Urothelium cell line (cell line): ENCODE measurements around the gene EIF2S3B.
"Not testable (repeated sequence)": the region's sequence is repeated elsewhere in the genome, so short reads cannot be mapped to it uniquely, and the experiment has no call there.

ENCODE experiments used
- DNase-seq: peaks from one replicate; pipeline ENCODE4 v3.0.0; 2011; ENCODE audit warnings: low spot score, mixed read lengths
- FAIRE-seq: peaks from 2 replicates; lab custom pipeline; 2011; peaks lifted over from hg19 to GRCh38; lab: Jason Lieb, UNC

The EIF2S3B gene

DNA sequence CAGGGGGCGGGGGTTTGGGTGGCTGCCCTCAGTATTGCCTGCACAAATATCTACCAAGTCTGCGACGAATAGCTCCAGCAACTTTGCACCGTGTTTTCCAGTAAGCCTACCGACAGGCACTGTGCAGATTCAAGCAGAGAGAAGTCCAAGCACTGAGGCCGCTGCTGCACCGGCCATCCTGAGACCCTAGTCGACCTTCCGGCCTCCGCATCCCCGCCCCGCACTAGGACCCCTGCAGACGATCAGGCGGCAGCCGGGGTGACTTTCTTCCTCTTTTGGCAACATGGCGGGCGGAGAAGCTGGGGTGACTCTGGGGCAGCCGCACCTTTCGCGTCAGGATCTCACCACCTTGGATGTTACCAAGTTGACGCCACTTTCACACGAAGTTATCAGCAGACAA, at the start of gene EIF2S3B:
TSS of gene EIF2S3B (plus strand) at position 271 of the 400 bp plus-strand sequence. CDS start at position 284, 13 bp downstream.
- DNase-seq (no peak), FAIRE-seq (no peak)

DNA sequence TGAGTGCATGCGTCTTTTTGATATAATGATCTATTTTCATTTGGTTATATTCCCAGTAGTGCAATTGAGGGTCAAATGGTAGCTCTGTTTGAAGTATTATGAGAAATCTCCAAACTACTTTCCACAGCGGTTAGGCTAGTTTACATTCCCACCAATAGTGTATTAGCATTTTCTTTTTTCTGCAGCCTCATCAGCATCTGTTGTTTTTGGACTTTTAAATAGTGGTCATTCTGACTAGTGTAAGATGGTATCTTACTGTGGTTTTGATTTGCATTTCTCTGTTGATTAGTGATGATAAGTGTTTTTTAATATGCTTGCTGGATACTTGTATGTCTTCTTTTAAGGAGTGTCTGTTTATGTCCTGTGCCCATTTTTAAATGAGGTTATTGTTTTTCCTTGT, 48.8 kb upstream of the EIF2S3B start:
- no peak for DNase-seq
- no peak for FAIRE-seq

DNA sequence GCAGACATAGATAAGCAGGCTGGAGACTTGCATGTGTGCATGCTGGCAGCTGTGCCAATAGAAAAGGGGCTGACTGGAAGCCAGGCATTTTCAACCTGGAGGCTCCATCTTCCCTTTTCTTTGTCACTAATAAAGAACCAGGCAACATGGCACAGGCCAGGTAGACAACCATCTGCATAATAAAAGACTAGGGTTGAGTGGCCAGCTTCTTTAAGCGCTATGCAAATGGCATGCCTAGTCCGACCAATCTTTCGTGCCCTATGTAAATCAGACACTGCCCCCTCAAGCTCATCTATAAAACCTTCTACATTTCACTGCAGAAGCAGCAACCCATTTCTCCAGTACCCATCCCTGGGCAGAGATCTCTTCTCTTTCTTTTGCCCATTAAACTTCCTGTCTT, 47.9 kb upstream of the EIF2S3B start:
- FAIRE-seq = no peak
- no peak for DNase-seq

DNA sequence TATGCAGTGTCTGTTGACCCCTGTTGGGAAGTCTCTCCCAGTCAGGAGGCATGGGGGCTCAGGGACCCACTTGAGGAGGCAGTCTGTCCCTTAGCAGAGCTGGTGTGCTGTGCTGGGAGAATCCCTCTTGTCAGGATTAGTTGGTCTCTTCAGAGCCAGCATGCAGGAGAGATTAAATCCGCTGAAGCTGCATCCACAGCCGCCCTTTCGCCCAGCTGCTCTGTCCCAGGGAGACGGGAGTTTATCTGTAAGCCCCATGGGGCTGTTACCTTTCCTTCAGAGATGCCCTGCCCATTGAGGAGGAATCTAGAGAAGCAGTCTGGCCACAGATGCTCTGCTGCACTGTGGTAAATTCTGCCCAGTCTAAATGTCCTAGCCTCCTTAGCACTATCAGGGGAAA, 39.4 kb upstream of the EIF2S3B start:
- DNase-seq (no peak), FAIRE-seq (no peak)

DNA sequence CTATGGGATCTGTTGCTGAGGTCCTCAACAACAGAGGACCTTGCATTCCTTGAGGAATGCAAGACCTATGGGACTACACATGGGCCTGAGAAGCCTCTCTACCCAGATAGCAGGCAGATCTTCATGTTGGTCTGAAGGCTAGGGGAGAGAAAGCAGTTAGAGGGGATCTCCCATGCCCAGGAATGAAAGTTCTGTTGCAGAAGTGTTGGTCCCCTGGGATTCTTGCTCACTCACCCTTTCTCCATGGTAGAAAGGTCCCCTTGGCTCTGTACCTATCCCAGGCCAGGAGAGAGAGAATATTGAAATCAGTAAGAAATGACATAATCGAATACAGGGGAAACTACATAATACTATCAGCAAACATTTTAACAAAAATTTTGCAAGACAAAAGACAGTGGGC, 36.0 kb upstream of the EIF2S3B start:
- FAIRE-seq = no peak
- no peak for DNase-seq

DNA sequence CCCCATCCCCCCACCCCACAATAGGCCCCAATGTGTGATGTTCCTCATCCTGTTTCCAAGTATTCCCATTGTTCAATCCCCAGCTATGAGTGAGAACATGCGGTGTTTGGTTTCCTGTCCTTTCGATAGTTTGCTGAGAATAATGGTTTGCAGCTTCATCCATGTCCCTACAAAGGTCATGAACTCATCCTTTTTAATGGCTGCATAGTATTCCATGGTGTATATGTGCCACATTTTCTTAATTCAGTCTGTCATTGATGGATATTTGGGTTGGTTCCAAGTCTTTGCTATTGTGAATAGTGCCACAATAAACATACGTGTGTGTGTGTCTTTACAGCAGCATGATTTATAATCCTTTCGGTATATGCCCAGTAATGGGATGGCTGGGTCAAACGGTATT, 32.9 kb upstream of the EIF2S3B start:
- DNase-seq, FAIRE-seq: not testable (repeated sequence)

DNA sequence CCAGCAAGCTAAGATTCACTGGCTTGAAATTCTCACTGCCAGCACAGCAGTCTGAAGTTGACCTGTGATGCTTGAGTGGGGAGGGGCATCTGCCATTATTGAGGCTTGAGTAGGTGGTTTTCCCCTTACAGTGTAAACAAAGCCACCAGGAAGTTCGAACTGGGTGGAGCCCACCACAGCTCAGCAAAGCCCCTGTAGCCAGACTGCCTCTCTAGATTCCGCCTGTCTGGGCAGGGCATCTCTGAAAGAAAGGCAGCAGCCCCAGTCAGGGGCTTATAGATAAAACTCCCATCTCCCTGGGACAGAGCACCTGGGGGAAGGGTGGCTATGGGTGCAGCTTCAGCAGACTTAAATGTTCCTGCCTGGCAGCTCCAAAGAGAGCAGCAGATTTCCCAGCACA, 23.8 kb upstream of the EIF2S3B start:
- not testable (repeated sequence) for DNase-seq, FAIRE-seq

DNA sequence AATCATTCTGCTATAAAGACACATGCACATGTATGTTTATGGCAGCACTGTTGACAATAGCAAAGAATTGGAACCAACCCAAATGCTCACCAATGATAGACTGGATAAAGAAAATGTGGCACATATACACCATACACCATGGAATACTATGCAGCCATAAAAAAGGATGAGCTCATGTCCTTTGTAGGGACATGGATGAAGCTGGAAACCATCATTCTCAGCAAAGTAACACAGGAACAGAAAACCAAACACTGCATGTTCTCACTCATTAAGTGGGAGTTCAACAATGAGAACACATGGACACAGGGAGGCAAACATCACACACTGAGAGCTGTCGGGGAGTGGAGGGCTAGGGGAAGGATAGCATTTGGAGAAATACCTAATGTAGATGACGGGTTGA, 18.4 kb upstream of the EIF2S3B start:
- FAIRE-seq, DNase-seq: not testable (repeated sequence)

DNA sequence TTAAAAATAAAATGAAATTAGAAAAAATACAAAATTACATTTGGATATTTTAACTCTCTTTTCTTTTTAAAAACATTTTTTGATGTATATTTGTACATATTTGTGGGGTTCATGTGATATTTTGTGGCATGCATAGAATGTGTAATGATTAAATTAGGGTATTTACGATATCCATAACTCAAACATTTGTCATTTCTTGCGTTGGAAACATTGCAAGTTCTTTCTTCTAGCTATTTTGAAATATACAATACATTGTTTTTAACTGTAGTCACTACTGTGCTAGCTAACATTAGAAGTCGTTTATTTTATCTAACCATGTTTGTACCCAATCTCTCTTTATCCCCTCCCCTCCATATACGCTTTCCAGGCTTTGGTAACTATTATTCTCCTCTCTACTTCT, 13.9 kb upstream of the EIF2S3B start:
- no peak for DNase-seq
- no peak for FAIRE-seq

DNA sequence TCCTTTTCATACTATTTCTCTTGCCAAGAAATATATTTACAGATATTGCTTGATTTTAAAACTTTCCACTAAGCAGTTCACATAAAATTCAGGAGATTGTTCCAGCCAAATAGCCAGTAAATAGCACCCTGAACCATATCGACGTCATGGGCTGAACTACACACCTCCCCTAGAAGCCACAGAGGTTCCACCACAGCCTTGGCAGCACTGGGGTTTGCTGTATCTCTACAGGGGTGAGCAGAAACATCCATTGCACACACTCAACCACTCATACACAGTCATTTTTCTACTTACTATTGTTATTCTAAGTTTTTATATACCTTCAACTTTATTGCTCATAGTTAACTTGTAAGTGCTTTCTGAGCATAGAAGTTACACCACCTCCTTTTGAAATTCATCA, 8.1 kb upstream of the EIF2S3B start:
- peak; percentile 62 for FAIRE-seq
- no peak for DNase-seq

DNA sequence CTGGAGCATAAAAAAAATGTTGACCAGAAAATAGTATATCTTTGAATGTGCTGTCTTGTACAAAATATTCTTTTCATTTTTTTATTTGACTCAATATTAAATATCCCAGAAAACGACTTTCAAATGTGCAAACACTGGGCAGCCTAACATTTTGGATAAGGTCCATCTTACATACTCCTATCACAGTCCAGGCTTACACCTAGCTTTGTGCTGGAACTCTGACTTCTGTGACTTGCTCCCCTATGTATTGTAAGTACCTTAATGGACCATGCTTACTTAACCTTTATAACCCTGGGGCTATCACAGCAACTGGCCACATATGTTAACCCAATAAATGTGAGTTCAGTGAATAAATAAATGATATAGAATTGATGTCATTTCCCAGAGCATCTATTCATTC, 7.6 kb upstream of the EIF2S3B start:
- FAIRE-seq (peak; percentile 50), DNase-seq (no peak)

DNA sequence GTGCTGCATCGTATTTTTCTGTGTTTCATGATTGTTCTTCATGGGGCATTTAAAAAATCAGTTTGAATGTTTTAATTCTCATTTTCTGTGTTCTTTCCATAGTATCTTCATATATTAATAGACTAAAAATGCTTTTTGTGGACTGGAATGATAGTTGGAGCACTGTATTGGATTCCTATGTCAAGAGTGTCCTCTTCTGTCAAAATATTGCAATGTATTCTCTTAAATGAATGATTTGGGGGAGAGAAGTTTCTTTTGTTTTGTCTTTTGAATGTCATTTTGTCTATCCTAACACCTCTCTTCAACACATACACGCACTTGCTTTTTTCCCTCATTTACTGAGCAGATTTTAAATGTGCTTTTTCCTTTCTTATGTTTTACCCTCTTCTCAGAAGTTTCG, 4.7 kb upstream of the EIF2S3B start:
- DNase-seq = no peak
- no peak for FAIRE-seq

DNA sequence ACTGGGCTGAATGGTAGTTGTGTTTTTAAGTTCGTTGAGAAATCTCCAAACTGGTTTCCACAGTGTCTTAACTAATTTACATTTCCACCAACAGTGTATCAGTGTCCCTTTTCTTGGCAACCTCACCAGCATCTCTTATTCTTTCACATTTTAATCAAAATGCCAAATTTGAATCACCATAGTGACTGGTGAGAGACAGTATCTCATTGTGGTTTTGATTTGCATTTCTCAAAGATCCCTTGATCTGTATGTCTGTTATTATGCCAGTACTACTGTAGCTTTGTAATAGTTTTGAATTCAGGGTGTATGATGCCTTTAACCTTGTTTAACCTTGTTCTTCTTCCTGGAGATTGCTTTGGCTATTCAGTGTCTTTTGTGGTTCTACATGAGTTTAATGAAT, 2.2 kb upstream of the EIF2S3B start:
- FAIRE-seq = no peak
- no peak for DNase-seq

DNA sequence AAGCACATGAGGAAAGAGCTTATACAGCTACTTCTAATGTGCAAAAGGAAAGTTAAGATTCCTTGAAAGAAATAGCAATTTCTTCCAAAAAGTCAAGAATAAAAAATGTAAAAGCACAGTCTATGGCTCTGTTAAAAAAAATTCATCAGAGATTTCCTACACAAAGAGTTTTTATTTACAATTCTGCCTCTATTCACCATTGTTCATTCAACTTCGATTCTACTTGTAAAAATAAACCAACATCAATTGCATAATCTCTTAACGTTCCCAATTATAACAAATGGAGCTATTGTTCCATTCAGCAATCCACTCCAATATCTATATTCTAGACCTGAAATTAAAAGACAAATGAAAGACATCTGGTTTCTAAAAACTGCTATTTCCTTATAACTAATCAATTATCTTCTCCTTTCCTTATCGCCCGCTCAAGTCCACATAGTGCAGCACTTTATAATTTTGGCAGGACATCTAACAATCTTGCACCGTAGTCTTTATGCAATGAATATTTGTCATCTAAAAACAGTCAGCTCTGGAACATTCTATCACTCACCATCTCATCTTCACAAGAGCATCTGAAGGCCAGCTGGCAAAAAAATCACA, 6.2 kb downstream of the EIF2S3B start:
- FAIRE-seq = no peak

DNA sequence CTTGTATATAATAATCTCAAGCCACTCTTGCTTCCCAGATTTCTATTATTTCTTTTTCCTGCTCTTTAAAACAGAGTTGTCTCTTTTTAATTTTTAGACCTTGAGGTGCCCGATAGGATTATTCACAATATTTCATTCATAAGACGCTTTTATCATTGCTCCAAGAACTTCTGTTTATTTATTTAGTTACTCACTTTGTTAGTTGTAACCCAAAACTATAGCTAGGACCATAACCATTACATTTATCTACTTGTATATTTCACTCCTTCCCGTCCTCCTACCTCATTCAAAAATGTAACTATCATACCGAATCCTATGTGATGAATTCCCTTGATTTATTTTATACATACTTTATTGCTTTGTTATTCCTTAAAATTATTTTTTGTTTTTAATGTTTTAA, 7.1 kb downstream of the EIF2S3B start:
- no peak for DNase-seq
- no peak for FAIRE-seq

More for the DNA sequence above, 6.2 kb downstream of the EIF2S3B start:
- no peak for DNase-seq

DNA sequence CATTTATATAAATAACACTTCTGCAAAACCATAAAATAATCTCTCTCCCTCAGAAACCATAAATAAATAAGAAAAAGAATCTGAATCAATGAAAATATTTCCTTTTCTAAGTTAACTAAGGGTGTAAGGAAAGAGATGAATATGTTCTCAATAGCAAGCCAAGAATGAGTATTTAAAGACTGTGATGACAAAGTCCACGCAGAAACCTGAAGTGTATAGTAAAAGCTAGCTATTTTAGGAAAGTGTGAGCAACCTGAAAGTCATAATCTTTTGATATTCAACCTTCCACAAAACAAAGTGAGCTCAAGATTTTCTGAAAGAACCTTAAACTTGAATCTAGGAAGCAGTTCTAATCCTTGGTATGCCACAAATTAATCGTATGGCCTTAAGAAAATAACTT, 15.9 kb downstream of the EIF2S3B start:
- DNase-seq = no peak
- no peak for FAIRE-seq

DNA sequence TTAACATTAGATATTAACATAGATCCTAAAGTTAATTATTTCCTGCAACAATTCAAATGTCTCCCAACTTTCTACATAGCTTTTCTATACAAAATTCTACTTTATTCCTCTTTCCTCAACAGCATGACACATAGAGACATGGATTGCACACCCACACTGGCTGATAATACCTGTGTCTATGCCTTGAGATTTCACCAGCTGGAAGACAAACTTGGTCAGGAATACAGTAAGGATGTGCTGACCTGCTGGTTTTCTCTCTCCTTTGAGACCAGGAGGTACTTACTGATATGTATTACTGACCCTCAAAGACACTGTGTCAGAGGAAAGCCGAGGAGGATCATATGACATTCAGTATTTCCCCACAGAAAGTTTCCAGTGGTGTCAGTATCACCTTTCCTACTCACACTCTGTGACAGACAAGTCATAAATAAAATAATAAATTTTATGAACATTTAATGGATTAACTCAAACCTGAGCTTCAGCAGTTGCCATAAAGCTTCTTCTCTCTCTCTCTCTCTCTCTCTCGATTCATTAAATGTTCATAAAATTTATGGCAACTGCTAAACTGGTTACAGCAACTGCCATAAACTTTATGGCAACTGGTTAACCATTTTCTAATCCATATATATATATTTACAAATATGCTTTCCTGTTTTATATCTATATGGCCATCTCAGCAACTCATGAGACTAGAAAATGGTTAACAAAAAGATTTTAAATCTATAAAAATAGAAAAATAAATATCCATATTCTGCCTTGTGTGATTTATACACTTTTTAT, 22.7 kb downstream of the EIF2S3B start:
- no peak for FAIRE-seq
- DNase-seq = no peak

DNA sequence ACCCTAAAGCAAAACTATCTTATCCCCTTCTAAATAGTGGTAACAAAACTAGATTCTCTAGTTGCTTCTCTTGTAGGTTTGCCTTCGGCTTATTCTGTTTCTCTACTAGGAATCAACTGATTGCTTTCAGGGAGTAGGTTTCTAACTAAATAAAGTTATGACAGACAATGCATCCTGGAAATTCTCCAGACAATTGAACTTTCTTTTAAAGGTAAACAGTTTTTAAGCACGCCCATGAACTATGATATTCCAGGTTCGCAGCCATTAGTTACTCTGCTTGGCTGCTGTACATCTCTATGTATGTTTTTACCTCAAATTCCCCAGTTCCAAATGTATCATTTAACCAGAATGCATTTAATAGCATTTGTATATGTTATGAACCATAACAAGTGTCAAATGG, 23.9 kb downstream of the EIF2S3B start:
- FAIRE-seq = no peak
- DNase-seq = no peak

DNA sequence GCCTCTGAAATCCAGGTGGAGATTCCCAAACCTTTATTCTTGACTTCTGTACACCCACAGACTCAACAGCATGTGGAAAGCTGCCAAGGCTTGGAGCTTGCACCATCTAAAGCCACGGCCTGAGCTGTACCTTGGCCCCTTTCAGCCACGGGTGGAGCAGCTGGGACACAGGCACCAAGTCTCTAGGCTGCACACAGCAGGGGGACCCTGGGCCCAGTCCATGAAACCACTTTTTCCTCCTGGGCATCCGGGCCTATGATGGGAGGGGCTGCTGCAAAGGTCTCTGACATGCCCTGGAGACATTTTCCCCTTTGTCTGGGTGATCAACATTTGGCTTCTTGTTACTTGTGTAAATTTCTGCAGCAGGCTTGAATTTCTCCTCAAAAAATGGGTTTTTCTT, 32.0 kb downstream of the EIF2S3B start:
- FAIRE-seq = no peak

DNA sequence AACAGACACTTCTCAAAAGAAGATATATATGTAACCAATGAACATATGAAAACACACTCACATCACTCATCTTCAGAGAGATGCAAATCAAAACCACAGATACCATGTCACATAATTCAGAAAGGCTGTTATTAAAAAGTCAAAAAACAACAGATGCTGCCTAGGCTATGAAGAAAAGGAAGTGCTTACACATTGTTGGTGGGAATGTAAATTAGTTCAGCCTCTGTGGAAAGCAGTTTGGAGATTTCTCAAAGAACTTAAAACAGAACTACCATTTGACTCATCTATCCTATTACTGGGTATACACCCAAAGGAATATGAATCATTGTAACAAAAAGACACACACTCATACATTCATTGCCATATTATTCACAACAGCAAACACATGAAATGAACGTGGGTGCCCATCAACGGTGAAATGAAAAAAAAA, 35.1 kb downstream of the EIF2S3B start:
- FAIRE-seq = no peak
- no peak for DNase-seq

More for the DNA sequence above, 32.0 kb downstream of the EIF2S3B start:
- no peak for DNase-seq

DNA sequence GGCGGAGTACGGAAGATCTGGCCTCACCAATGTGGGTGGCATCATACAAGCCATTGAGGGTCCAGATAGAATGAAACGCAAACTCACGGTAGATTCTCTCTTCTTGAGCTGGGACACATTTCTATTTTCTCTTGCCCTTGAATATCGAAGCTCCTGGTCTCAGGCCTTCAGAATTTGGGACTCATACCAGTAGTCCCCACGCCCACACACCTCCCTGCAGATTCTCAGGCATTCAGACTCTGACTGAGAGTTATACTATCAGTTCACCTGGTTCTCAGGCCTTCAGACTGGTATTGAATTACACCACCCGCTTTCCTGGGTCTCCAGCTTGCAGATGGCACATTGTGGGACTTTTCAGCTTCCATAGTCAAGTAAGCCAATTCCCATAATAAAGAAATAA, 37.8 kb downstream of the EIF2S3B start:
- FAIRE-seq = no peak

DNA sequence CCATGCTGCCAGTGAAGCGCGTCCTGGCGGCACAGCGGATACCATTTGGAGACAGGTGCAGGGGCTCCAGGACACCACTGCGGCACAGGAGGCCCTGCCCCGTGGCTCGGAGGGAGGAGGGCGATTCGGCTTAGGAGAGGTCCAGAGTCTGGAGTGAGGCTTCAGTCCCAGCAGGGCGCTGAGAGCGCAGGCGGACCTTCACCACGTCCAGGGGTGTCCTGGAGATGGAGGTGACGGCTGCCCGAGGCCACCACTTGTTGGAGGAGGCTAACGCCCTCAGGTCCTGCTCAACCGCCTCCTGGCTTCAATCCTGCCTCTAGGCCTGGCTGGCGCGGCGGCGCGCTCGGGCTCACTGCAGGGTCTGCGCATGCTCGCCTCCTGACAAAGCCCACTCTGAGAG, 45.7 kb downstream of the EIF2S3B start:
- no peak for DNase-seq

More for the DNA sequence above, 37.8 kb downstream of the EIF2S3B start:
- no peak for DNase-seq

More for the DNA sequence above, 45.7 kb downstream of the EIF2S3B start:
- no peak for FAIRE-seq
